Neural cell (in vitro differentiated cells): ENCODE data around the gene FAM117A. TPM values are rescaled to one million over a fixed set of nuclear protein-coding genes. Genes with fewer than 3 reads are reported as not detected.

ENCODE experiments used
- H2AFZ ChIP-seq: fragments of 200-600, 300-800 bp; sonication (generic), shearing (Covaris generic); 2 replicates; pipeline ENCODE4 v1.6.0; 2014; ENCODE audit warnings: low read depth, mild to moderate bottlenecking, antibody characterized with exemption, low read length, moderate library complexity
- H3F3A ChIP-seq: fragments of 200-600 bp; shearing (Covaris generic); 2 replicates; pipeline ENCODE4 v1.6.1; 2016; ENCODE audit warnings: mild to moderate bottlenecking, moderate library complexity, mixed read lengths, antibody characterized with exemption, low read length; ENCODE audit not compliant: insufficient read depth, poor library complexity, severe bottlenecking
- H3K27ac ChIP-seq: fragments of 200-600, 300-800 bp; sonication (generic), shearing (Covaris generic); 2 replicates; pipeline ENCODE4 v1.5.1; 2014; ENCODE audit warnings: mild to moderate bottlenecking, low read length, moderate library complexity
- H3K27me3 ChIP-seq: fragments of 300-800, 200-600 bp; sonication (generic), shearing (Covaris generic); 2 replicates; pipeline ENCODE4 v1.6.0; 2014; ENCODE audit warnings: mild to moderate bottlenecking, low read depth, low read length, moderate library complexity; ENCODE audit not compliant: insufficient read depth
- H3K36me3 ChIP-seq: fragments of 300-800, 200-600 bp; sonication (generic), shearing (Covaris generic); 2 replicates; pipeline ENCODE4 v1.5.1; 2014; ENCODE audit warnings: mild to moderate bottlenecking, antibody characterized with exemption, low read length, moderate library complexity; ENCODE audit not compliant: insufficient read depth
- H3K4me2 ChIP-seq: fragments of 300-800, 200-600 bp; sonication (generic), shearing (Covaris generic); 2 replicates; pipeline ENCODE4 v1.6.0; 2014; ENCODE audit warnings: mild to moderate bottlenecking, low read length
- H3K4me3 ChIP-seq: fragments of 300-800, 200-600 bp; sonication (generic), shearing (Covaris generic); 2 replicates; pipeline ENCODE4 v1.5.1; 2014; ENCODE audit warnings: mild to moderate bottlenecking, low read length, moderate library complexity
- H3K79me2 ChIP-seq: fragments of 200-600 bp; shearing (Covaris generic); replicated peaks from 2 replicates; pipeline ENCODE4 v1.6.0; 2014; ENCODE audit warnings: mild to moderate bottlenecking, low read length, moderate library complexity; ENCODE audit not compliant: insufficient read depth
- H3K9ac ChIP-seq: fragments of 300-800, 200-600 bp; sonication (generic), shearing (Covaris generic); 2 replicates; pipeline ENCODE4 v1.6.1; 2016; ENCODE audit warnings: mild to moderate bottlenecking, low read length, mixed read lengths
- H3K9me2 ChIP-seq: fragments of 200-600 bp; shearing (Covaris generic); 2 replicates; pipeline ENCODE4 v1.6.1; 2016; ENCODE audit warnings: mild to moderate bottlenecking, low read length, mixed read lengths; ENCODE audit not compliant: insufficient read depth
- H3K9me3 ChIP-seq: fragments of 200-600, 300-800 bp; sonication (generic), shearing (Covaris generic); 2 replicates; pipeline ENCODE4 v1.6.1; 2016; ENCODE audit warnings: mild to moderate bottlenecking, mixed run types, low read length, moderate library complexity, mixed read lengths
- H4K20me1 ChIP-seq: fragments of 200-600 bp; shearing (Covaris generic); 2 replicates; pipeline ENCODE4 v1.6.1; 2016; ENCODE audit warnings: mild to moderate bottlenecking, mixed run types; ENCODE audit not compliant: insufficient read depth
- CTCF ChIP-seq: fragments of 450-650 bp; IDR thresholded peaks from 2 replicates; pipeline ENCODE4 v1.5.1; 2014; ENCODE audit warnings: antibody characterized with exemption, mild to moderate bottlenecking, moderate library complexity; ENCODE audit not compliant: poor library complexity, severe bottlenecking
- EP300 ChIP-seq: fragments of 450-650 bp; conservative IDR thresholded peaks from 2 replicates; pipeline ENCODE4 v1.6.1; 2014; ENCODE audit warnings: antibody characterized with exemption, mild to moderate bottlenecking, moderate library complexity; ENCODE audit not compliant: poor library complexity, severe bottlenecking
- EZH2 ChIP-seq: fragments of 200-600, 300-800 bp; shearing (Covaris generic), sonication (generic); IDR thresholded peaks from 2 replicates; pipeline ENCODE4 v1.6.1; 2014; ENCODE audit warnings: antibody characterized with exemption, low read length, borderline replicate concordance, mild to moderate bottlenecking; ENCODE audit not compliant: insufficient read depth, poor library complexity, severe bottlenecking
- MXI1 ChIP-seq: fragments of 450-650 bp; conservative IDR thresholded peaks from 2 replicates; pipeline ENCODE4 v1.6.1; 2014; ENCODE audit warnings: antibody characterized with exemption, mild to moderate bottlenecking; ENCODE audit not compliant: poor library complexity, severe bottlenecking
- POLR2AphosphoS5 ChIP-seq: IDR thresholded peaks from 2 replicates; pipeline ENCODE4 v1.6.1; 2012
- RAD21 ChIP-seq: fragments of 450-650 bp; conservative IDR thresholded peaks from 2 replicates; pipeline ENCODE4 v1.6.1; 2014; ENCODE audit warnings: antibody characterized with exemption, mild to moderate bottlenecking, moderate library complexity
- REST ChIP-seq: IDR thresholded peaks from 2 replicates; pipeline ENCODE4 v1.6.1; 2012; ENCODE audit warnings: borderline replicate concordance
- SMC3 ChIP-seq: fragments of 450-650 bp; conservative IDR thresholded peaks from 2 replicates; pipeline ENCODE4 v1.6.1; 2014; ENCODE audit warnings: antibody characterized with exemption, mild to moderate bottlenecking, moderate library complexity; ENCODE audit not compliant: poor library complexity
- TAF1 ChIP-seq: IDR thresholded peaks from 2 replicates; pipeline ENCODE4 v1.6.1; 2012; ENCODE audit warnings: low read depth
- polyA plus RNA-seq: library from polyadenylated mRNA; depleted of rRNA; stranded (reverse); fragments of >200 nt; gene quantifications from 2 replicates; pipeline ENCODE4 v1.2.3, GENCODE V29; 2014

The FAM117A gene
- polyA plus RNA-seq, 1 donor from 2014 or later = 3.7 TPM

GRCh38 chr17:49687878-49688491, 75.9 kb downstream of the FAM117A start:
- H3K79me2 ChIP-seq = no peaks in the 10 kb centered on the region
- H3K9me3 ChIP-seq = no peaks in the 10 kb centered on the region
- no peak overlapping the region for H3K27ac ChIP-seq
- no peaks in the 10 kb centered on the region for H3K9me2 ChIP-seq
- H3K9ac ChIP-seq = no peak overlapping the region
- H3F3A ChIP-seq = no peaks in the 10 kb centered on the region
- no peak overlapping the region for H3K4me2 ChIP-seq
- no peaks in the 10 kb centered on the region for H4K20me1 ChIP-seq
- no peaks in the 10 kb centered on the region for H3K36me3 ChIP-seq
- no peak overlapping the region for H3K4me3 ChIP-seq
- TF ChIP-seq EP300 (no peak), MXI1 (no peak), EZH2 (no peak), TAF1 (no peak), RAD21 (no peak), SMC3 (no peak), CTCF (no peak), REST (no peak), POLR2AphosphoS5 (no peak)
- H2AFZ ChIP-seq = no peak overlapping the region
- H3K27me3 ChIP-seq = no peaks in the 10 kb centered on the region

DNA sequence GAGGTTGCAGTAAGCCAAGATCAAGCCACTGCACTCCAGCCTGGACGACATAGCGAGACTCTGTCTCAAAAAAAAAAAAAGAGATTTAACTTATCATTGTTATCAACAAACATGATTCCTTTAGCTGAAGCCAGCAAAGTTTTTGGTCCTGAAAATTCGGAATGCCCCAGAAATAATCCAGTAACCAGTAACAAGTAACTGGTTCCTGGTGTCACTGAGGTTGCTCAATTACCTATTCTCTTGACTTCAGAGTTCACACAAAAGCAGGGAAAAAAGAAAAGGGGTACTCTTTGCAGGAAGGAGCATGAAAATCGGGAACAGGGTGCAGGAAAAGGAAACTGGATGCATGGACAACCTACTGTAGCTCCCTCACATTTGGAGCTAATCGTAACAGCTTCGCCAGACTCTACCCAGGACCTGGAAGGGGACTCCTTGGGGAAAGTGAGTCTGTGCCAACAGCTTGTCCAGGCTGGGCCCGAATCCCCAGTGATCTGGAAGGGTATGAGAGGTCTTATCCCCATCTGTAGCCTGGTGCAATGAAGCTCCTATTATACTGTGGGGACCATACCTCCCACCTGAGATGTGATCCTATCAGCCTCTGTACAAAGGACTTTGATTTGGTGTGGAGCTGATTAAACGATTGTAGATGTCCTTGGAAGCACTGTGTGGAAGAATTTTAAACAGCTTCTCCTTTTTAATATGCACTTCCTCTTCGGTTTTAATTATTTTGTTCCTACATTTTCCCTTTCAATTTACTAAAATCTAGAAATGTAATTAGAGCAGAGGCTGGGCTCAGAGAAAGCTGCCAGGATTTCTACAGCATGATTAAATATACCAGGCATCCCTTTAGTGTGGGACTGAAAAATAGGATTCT, 82.6 kb downstream of the FAM117A start:
- H4K20me1 ChIP-seq = no peaks in the 10 kb centered on the region
- H3K27ac ChIP-seq = no peak overlapping the region
- no peaks in the 10 kb centered on the region for H3K9me2 ChIP-seq
- H3K36me3 ChIP-seq = no peaks in the 10 kb centered on the region
- no peaks in the 10 kb centered on the region for H3F3A ChIP-seq
- H3K9ac ChIP-seq = no peak overlapping the region
- no peaks in the 10 kb centered on the region for H3K9me3 ChIP-seq
- H3K4me3 ChIP-seq = no peak overlapping the region
- TF ChIP-seq CTCF (no peak), POLR2AphosphoS5 (no peak), EP300 (no peak), RAD21 (no peak), REST (no peak), EZH2 (no peak), MXI1 (no peak), SMC3 (no peak), TAF1 (no peak)
- H3K79me2 ChIP-seq = peaks cover 9% of the 10 kb centered on the region
- H3K4me2 ChIP-seq = no peak overlapping the region
- no peak overlapping the region for H2AFZ ChIP-seq
- no peaks in the 10 kb centered on the region for H3K27me3 ChIP-seq
